22Rv1 (cell line): ENCODE data around the gene CHKA.

Experiments used
- CTCF ChIP-seq: fragments of 450-650 bp; IDR thresholded peaks from 2 replicates; pipeline ENCODE4 v1.5.1; 2017; ENCODE audit warnings: mild to moderate bottlenecking
- ZFX ChIP-seq: fragments of 450-650 bp; IDR thresholded peaks from 2 replicates; pipeline ENCODE4 v1.6.1; 2017; ENCODE audit warnings: antibody characterized with exemption, borderline replicate concordance

DNA sequence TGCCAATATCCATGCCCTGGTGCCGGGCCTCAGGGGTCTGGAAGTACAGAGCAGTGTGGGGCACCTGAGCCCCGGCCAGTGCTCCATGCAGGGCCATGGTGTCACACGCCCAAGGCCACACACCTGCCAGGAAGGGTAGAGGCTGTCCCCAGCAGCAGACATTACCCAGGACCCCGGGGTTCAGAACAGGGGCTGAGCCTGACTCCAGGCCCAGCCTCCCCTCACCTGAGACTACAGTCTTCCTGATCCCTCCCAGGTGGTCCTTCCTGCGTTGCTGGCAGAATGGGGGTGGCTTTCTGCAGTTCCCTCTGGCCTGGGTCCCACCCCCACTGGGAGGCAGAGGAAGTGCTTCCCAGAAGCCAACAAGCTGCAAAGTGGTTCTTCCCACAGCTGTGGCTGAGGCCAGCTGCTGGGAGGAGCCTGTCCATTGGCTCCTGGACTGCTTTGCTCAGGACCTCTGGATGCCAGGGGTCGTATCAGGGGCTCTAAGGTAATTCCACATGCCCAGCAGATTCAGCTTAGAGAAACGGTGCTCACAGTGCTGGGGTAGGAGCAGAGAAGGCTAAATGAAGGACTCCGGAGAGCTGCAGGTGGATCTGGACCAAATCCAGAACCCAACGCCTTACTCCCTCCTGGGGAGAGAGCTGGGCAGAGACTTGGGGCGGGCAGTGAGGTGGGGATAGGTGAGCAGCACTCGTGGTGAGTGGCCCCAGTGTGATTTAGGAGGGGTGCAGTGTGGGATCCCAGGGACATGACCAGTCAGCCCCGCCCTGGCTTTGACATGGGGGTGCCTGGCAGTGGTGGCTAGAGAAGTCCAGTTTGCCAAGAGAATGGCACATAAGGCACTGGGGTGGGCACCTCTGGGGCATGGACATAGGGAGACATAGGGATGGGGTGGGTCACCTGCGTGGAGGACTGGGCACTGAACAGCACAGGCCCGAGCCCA is 69.7 kb downstream of the CHKA start:
- TF ChIP-seq CTCF (no peak), ZFX (no peak)
